Heart right ventricle (tissue), 16 donors: Measurements from ENCODE around the gene PLCB4. TPM values are rescaled to one million over a fixed set of nuclear protein-coding genes. Genes with fewer than 3 reads are reported as not detected.

Source experiments
- ATAC-seq, 8 donors: fragments of 200-7000 bp; cut with Tn5 transposase; one replicate each; pipeline ENCODE4 v1.9.1; 2020; ENCODE audit warnings: mild to moderate bottlenecking in 8 of 8, moderate library complexity in 8 of 8, moderate number of reproducible peaks in 1 of 8
- DNase-seq, 2 donors: peaks; one replicate each; pipeline ENCODE4 v3.0.0-alpha.2; 2020
- H3K27ac ChIP-seq, 10 donors: fragments of 200-600 bp; sonication (generic) in 2 of 10; one replicate each; pipeline versions ENCODE4 v1.5.0 to v1.8.0; 2020 to 2022; ENCODE audit warnings: mild to moderate bottlenecking in 3 of 10
- H3K27me3 ChIP-seq, 7 donors: fragments of 200-600 bp; one replicate each; pipeline ENCODE4 v1.8.0; 2021 to 2022; ENCODE audit warnings: mild to moderate bottlenecking in 2 of 7
- H3K36me3 ChIP-seq, 9 donors: fragments of 200-600 bp; sonication (generic) in 1 of 9; one replicate each; pipeline versions ENCODE4 v1.5.0 to v1.8.0; 2020 to 2022; ENCODE audit warnings: mild to moderate bottlenecking in 2 of 9
- H3K4me1 ChIP-seq, 9 donors: fragments of 200-600 bp; sonication (generic) in 1 of 9; one replicate each; pipeline versions ENCODE4 v1.5.0 to v1.8.0; 2020 to 2022; ENCODE audit warnings: mild to moderate bottlenecking in 4 of 9
- H3K4me3 ChIP-seq, 10 donors: fragments of 200-600 bp; sonication (generic) in 2 of 10; one replicate each; pipeline versions ENCODE4 v1.5.0 to v1.8.0; 2020 to 2022; ENCODE audit warnings: mild to moderate bottlenecking in 7 of 10, moderate library complexity in 2 of 10
- H3K9me3 ChIP-seq, 11 donors: fragments of 200-600 bp in 10 of 11; sonication (generic) in 2 of 11; one replicate each; pipeline versions ENCODE4 v1.5.0 to v1.8.0; 2013 to 2022; ENCODE audit warnings: mild to moderate bottlenecking in 2 of 11, control low read depth in 1 of 11, moderate library complexity in 1 of 11
- CTCF ChIP-seq, 9 donors: fragments of 200-600 bp; sonication (generic) in 2 of 9; IDR thresholded peaks; one replicate each; pipeline versions ENCODE4 v1.5.0 to v1.8.0; 2021 to 2022; ENCODE audit warnings: antibody characterized with exemption in 9 of 9, mild to moderate bottlenecking in 5 of 9, moderate library complexity in 1 of 9
- WGBS, 2 donors: extraction: QIAGEN DNeasy Blood & Tissue Kit; methylation state at CpG; one replicate each; pipeline ENCODE4 v1.1.7; 2013; ENCODE audit warnings: inconsistent platforms in 1 of 2; 5-methylcytosine and 5-hydroxymethylcytosine counted together
- intact Hi-C, 10 donors: fragments of 100-400 bp; cut with DNase I; formaldehyde crosslinking; loops; one replicate each; pipeline versions ENCODE4 v1.11.1 to v1.14.2; 2022
- polyA plus RNA-seq, 2 donors: library from polyadenylated mRNA; stranded (reverse); fragments of 200-250 nt; gene quantifications; one replicate each; pipeline ENCODE4 v1.2.3, GENCODE V29; 2013
- total RNA-seq, 10 donors: library from RNA; stranded (reverse); fragmentation: NEBNext Ultra II Directional in 3 of 10; extraction: Animal tissue kit (Norgen Biotek cat#: 25700) in 3 of 10; gene quantifications; one replicate each; pipeline versions ENCODE4 v1.2.1 to v1.2.4, GENCODE V29; 2021 to 2023
- donor health status: Arrhythmogenic right ventricular cardiomyopathy.
- donor health status: ischemic (EF 13 %, LVEDD 7.1; RV severe dilation, severe dysfunction).
- donor health status: healthy with polysubstance abuse.
- donor health status: DM: no; HTN: yes; CAD: no.
- donor health status: DM: no; HTN: no; CAD: no.
- donor health status: ischemic (EF 25% LVEDD 6.9; RV normal size, moderate dysfunction).
- donor health status: ischemic (EF 25% LVEDD 5.7; RV mildly dilated, moderate dysfunction).
- donor health status: healthy.
- donor health status: DM: yes; HTN: yes; CAD: no.
- donor health status: Ischemic cardiomyopathy.
- donor health status: ischemic (EF 35%, LVEDD 5.7; RV mildly dilated, moderate dysfunction).
- donor health status: nonischemic (EF 11% LVEDD 7.7; RV severe dilation, severe dysfunction).
- donor health status: DM: yes; HTN: yes; CAD: no.
- donor health status: PGD.
- donor health status: ischemic (EF 29% LVEDD 5.4; RV normal size, mild dysfunction).
- donor health status: nonischemic (EF 23%, LVEDD 6.1; RV moderate dilation, normal function).

PLCB4 gene
- total and polyA plus RNA-seq, 12 donors = 3.6 to 33.3 (median 28.4) TPM

GRCh38 chr20:9211016-9211760 is 142.3 kb downstream of the PLCB4 start:
- no peak for TF ChIP-seq CTCF (IDR thresholded peaks at IDR 0.05)
- ATAC-seq (no peak), DNase-seq (no peak)
- Histone ChIP-seq H3K4me3 (no peak overlapping the region), H3K9me3 (peaks cover 0 to 4% (median 0%) of the 10 kb centered on the region in 11 donors), H3K27ac (no peak overlapping the region), H3K27me3 (no peaks in the 10 kb centered on the region), H3K4me1 (peaks cover 0 to 18% (median 3%) of the 10 kb centered on the region in 9 donors), H3K36me3 (no peaks in the 10 kb centered on the region)
- 75 to 77% methylated on average over 4 of the region's 4 CpGs for WGBS, 2 donors
- intact Hi-C loops = loop anchor here in 1 of 10 donors (10.0 kb wide), 1 partner anchor 144 kb away; no protein-coding TSS in a partner anchor

GRCh38 chr20:9212735-9213134 is 143.8 kb downstream of the PLCB4 start:
- intact Hi-C loops = loop anchor here in 1 of 10 donors (10.0 kb wide), 1 partner anchor 142 kb away; no protein-coding TSS in a partner anchor
- TF ChIP-seq CTCF (IDR thresholded peaks at IDR 0.05) = no peak
- ATAC-seq (no peak), DNase-seq (no peak)
- H3K27me3 ChIP-seq = no peaks in the 10 kb centered on the region
- no peak overlapping the region for H3K4me3 ChIP-seq
- H3K4me1 ChIP-seq = peaks cover 0 to 22% (median 10%) of the 10 kb centered on the region in 9 donors
- no peaks in the 10 kb centered on the region for H3K36me3 ChIP-seq
- H3K9me3 ChIP-seq = peaks cover 0 to 4% (median 0%) of the 10 kb centered on the region in 11 donors
- 87 to 94% methylated on average over 2 of the region's 2 CpGs for WGBS, 2 donors
- H3K27ac ChIP-seq = no peak overlapping the region

GRCh38 chr20:9214685-9215084 is 145.8 kb downstream of the PLCB4 start:
- ATAC-seq (peak in 1 of 8 donors; percentile 61), DNase-seq (no peak)
- Histone ChIP-seq H3K27ac (no peak overlapping the region), H3K27me3 (no peaks in the 10 kb centered on the region), H3K4me1 (peaks cover 0 to 40% (median 20%) of the 10 kb centered on the region in 9 donors), H3K4me3 (no peak overlapping the region), H3K9me3 (peaks cover 0 to 4% (median 0%) of the 10 kb centered on the region in 11 donors), H3K36me3 (no peaks in the 10 kb centered on the region)
- WGBS, 2 donors = 77 to 79% methylated on average over 3 of the region's 3 CpGs
- TF ChIP-seq CTCF (IDR thresholded peaks at IDR 0.05) = no peak
- intact Hi-C loops = loop anchor here in 2 of 10 donors (5.0 to 10.0 kb wide), 3 partner anchors 133 to 142 kb away; no protein-coding TSS in a partner anchor

- H3K36me3 ChIP-seq = no peaks in the 10 kb centered on the region
- TF ChIP-seq CTCF (IDR thresholded peaks at IDR 0.05) = peak in 7 of 9 donors; percentile 21 to 45 (median 25)
- 93% methylated on average over 2 of the region's 2 CpGs for WGBS, 2 donors
- H3K4me1 ChIP-seq = peaks cover 0 to 43% (median 20%) of the 10 kb centered on the region in 9 donors
- ATAC-seq = no peak
- H3K27me3 ChIP-seq = no peaks in the 10 kb centered on the region
- DNase-seq = no peak
- H3K27ac ChIP-seq = no peak overlapping the region
- H3K9me3 ChIP-seq = peaks cover 0 to 4% (median 0%) of the 10 kb centered on the region in 11 donors
- no peak overlapping the region for H3K4me3 ChIP-seq
- intact Hi-C loops = loop anchor here in 2 of 10 donors (5.0 to 10.0 kb wide), 3 partner anchors 132 to 143 kb away; no protein-coding TSS in a partner anchor
Measured at GRCh38 chr20:9215539-9215938, 146.7 kb downstream of the PLCB4 start.
